ENCODE data around the gene TALDO1.
"Not testable (repeated sequence)": the region's sequence is repeated elsewhere in the genome, so short reads cannot be mapped to it uniquely, and the experiment has no call there.

TALDO1 gene

DNA sequence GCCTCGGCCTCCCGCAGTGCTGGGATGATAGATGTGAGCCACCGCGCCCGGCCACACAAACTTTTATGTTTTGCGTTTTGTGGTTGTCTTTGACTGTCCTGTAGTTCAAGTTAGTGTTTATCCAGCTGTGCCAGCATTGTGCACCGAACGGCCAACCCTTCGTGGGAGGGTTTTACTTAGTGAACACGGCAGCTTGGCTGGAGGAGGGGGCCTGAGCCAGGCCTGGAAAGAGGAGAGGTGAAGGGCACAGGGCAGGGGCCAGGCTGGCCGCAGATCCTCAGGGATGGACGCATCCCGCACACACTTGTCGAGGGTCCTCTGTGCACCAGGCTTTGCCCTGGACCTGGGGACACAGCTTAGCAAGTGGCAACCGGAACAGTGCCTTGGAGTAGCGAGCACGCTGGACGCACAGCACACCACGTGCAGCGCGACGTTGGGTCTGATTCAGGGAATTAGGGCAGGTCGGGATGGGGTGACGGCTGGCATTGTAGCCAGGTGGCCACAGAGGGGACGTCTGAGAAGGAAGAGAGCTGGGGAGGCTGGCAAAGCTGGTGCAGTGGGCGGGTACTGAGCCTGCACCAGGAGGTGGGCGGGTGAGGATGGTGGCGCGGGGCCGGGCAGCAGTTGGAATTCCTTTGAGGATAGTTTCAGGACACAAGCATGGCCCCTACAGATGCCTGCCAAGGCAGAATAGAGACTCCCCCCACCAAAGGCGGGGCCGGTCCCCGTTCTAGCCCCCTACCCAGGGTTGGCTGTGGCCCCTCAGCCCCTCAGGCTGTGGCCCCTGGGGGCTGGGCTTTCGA is 27.8 kb upstream of the TALDO1 start:
- DNase-seq: no peak

DNA sequence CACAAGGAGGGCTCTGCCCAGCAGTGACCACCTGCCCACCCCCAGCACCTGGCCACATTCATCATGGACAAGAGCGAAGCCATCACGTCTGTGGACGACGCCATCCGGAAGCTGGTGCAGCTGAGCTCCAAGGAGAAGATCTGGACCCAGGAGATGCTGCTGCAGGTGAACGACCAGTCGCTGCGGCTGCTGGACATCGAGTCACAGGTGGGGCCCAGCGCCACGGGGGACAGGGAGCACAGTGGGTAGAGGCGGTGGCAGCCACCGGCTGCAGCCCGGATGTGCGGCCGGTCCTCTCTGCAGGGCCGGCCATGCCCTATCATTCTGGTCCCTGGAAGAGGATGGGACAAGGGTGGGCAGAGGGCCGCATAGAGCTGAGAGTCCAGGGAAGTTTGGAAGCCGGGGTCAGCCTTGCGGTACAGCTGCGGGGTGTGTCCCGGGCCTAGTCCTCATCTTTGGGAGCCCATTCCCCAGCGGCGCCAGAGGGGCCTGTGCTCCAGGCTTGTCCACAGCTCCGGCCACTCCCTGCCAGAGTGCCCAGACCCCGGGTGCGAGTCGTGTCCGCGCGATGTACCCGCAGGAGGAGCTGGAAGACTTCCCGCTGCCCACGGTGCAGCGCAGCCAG is 27.1 kb upstream of the TALDO1 start:
- no peak for DNase-seq

DNA sequence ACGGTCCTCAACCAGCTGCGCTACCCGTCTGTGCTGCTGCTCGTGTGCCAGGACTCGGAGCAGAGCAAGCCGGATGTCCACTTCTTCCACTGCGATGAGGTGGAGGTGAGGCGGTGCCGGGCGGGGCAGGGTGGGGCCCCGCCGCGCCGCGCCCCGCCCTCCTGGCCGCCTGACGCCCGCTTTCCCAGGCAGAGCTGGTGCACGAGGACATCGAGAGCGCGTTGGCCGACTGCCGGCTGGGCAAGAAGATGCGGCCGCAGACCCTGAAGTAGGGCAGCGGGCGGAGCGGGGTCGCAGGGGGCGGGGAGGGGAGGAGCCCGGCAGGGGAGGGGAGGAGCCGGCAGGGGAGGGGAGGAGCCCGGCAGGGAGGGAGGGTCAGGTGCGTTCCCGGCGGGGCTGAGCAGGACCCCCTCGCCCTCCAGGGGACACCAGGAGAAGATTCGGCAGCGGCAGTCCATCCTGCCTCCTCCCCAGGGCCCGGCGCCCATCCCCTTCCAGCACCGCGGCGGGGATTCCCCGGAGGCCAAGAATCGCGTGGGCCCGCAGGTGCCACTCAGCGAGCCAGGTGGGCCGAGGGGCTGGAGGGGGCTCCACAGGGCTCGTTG is 26.5 kb upstream of the TALDO1 start:
- no peak for DNase-seq

DNA sequence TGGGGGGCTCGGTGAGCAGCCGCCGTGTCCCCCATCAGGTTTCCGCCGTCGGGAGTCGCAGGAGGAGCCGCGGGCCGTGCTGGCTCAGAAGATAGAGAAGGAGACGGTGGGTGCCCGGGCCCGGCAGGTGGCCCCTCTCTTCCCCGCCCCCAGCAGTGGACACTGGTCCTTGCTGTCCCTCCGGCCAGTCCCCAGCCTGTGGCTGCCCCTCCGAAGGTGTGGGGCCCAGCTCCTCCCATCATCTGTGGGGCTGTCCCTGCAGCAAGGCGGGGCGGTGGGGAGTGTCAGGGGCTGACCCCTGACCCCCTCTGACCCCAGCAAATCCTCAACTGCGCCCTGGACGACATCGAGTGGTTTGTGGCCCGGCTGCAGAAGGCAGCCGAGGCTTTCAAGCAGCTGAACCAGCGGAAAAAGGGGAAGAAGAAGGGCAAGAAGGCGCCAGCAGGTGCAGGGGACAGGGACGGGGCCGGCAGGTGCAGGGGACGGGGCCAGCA is 26.0 kb upstream of the TALDO1 start:
- DNase-seq: no peak

DNA sequence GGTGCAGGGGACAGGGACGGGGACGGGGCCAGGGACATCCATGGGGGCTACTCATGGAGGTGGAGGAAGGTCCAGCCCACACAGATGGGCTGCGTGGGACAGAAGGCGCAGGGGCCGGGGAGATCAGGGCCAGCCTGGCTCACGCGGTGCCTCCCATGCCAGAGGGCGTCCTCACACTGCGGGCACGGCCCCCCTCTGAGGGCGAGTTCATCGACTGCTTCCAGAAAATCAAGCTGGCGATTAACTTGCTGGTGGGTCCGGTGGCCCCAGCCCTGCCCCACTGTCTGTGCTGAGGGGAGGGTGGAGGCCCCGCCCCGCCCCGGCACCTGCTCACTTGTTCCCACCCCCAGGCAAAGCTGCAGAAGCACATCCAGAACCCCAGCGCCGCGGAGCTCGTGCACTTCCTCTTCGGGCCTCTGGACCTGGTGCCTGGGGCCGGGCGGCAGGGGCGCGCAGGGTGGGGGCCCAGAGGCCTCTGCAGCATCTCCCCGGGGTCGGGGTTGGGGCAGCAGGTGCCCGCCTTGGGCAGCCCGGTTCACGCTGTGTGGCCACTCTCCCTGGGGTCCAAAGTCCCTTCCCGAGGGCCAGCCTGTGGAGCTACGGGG is 25.4 kb upstream of the TALDO1 start:
- DNase-seq: no peak

GRCh38 chr11:722346-722811 is 24.9 kb upstream of the TALDO1 start:
- DNase-seq: no peak

DNA sequence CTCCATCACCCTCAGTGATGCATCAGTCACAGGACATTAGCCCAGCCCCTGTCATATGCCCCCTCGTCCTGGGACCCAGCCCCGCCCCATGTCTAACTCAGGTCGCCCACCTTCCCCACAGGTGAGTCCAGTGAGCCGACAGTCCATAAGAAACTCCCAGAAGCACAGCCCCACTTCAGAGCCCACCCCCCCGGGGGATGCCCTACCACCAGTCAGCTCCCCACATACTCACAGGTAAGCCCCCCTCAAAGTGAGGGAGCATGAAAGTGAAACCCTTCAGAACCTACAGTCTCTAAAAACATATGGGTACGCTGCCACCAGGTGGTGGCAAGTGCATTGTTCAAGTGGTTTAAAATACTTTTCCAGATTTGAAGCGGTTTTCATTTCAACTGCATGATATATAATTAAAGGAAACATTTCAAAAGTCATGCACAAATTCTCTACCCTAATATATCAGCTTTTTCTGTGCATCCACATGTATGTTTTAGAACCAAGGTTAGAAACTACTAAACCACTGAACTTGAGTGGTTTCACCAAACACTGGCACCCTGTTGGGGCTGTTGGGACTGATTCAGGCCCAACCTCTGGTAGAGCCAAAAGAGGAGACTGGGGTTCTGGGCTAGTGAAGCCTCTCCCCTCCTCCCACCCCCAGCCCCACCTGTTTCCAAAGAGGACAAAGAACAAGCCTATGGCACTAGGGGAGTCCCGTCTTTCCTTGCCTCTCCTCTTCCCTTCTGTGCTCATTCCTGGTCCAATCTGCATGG is 24.0 kb upstream of the TALDO1 start:
- peak; percentile 39 for DNase-seq

DNA sequence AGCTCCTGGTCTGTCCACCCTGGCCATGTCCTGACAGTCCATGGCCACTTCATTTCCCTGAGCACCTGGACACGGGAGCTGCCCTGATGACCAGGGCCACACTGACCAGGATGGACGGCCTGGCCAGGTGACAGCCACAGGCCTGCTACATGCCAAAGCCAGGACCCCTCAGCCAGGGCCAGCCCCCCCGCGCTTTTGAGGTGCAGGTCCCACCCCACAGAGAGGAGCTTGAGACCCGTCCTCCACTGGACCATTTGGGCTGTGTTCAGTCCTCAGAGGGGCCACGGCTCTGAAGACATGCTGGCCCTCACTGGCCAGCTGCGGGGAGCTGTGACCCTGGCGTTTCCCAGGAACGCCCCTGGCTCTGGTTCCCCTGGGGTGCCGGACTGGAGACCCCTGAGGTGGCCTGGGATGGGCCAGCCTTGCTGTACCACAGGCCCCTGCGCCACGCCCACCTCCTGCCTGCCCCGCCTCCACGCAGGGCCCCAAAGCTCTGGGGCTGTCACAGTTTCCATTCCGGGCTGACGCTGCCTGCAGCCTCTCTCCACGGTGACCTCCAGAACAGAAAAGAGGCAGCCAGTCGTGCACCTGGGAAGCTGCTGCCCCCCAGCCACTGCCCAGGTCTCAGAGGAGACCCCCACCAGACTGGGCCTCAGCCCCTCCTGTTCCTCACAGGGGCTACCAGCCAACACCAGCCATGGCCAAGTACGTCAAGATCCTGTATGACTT is 23.1 kb upstream of the TALDO1 start:
- DNase-seq: no peak

GRCh38 chr11:724778-725386 is 22.4 kb upstream of the TALDO1 start:
- DNase-seq: no peak

- no peak for DNase-seq
Observed at GRCh38 chr11:725624-726202, 21.6 kb upstream of the TALDO1 start.

DNA sequence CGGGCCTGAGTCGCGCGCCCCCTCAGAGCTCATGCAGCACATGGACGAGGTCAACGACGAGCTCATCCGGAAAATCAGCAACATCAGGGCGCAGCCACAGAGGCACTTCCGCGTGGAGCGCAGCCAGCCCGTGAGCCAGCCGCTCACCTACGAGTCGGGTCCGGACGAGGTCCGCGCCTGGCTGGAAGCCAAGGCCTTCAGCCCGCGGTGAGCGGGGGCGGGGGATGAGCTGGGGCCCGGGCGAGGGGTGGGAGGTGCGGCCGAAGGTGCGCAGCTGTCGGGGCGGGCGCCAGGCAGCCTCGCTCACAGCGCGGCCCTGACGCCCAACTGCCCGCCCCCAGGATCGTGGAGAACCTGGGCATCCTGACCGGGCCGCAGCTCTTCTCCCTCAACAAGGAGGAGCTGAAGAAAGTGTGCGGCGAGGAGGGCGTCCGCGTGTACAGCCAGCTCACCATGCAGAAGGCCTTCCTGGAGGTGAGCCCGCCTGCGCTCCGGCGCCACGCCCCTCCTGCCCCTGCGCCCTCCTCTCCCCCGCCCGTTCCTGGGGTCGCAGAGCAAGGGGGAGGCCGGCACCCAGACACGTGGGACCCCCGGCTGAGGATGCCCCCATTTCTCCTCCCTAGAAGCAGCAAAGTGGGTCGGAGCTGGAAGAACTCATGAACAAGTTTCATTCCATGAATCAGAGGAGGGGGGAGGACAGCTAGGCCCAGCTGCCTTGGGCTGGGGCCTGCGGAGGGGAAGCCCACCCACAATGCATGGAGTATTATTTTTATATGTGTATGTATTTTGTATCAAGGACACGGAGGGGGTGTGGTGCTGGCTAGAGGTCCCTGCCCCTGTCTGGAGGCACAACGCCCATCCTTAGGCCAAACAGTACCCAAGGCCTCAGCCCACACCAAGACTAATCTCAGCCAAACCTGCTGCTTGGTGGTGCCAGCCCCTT is 20.7 kb upstream of the TALDO1 start:
- DNase-seq: peak; percentile 46

DNA sequence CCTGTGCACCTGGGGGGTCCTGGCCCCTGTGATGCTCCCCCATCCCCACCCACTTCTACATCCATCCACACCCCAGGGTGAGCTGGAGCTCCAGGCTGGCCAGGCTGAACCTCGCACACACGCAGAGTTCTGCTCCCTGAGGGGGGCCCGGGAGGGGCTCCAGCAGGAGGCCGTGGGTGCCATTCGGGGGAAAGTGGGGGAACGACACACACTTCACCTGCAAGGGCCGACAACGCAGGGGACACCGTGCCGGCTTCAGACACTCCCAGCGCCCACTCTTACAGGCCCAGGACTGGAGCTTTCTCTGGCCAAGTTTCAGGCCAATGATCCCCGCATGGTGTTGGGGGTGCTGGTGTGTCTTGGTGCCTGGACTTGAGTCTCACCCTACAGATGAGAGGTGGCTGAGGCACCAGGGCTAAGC is 20.0 kb upstream of the TALDO1 start:
- no peak for DNase-seq

DNA sequence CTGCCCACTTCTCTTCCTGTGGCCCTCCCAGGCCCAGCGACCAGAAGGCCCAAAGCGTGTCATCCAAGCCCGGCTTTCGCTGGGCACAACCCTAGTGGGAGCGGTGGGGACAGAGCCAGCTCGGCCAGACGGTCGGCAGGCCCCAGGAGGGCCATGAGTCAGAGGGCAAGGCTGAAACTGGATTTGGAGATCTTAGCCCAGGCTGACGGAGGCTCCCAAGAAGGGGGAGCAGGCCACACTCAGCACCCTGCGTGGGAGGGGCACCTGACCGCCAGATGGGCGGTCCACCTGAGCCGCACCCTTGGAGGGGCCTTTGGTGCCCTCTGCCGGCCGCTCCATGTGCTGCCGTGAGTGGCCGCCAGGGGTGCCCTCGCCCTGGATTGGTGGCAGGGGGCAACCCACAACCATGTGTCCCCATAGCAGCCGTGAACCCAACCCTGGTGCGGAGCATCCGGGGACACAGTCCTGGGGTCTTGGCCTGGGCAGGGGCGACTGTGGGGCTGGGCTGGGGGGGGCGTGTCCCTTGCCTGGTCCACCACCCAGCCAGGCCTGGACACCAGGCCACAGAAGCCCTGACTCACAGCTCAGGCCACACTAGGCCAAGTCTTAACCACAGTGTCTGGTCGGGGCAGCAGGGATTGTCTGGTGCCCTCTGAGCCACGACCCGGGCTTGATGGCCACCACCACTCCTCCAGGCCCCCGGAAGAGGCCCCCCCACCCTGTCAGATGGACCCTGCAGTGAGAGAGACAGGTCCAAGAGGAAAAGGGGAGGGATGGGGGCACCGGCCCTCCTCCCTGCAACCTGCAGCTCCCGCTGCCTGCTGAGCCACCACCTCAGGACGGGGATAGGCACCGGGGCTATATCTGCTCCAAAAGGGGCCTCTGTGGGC is 19.2 kb upstream of the TALDO1 start:
- no peak for DNase-seq

DNA sequence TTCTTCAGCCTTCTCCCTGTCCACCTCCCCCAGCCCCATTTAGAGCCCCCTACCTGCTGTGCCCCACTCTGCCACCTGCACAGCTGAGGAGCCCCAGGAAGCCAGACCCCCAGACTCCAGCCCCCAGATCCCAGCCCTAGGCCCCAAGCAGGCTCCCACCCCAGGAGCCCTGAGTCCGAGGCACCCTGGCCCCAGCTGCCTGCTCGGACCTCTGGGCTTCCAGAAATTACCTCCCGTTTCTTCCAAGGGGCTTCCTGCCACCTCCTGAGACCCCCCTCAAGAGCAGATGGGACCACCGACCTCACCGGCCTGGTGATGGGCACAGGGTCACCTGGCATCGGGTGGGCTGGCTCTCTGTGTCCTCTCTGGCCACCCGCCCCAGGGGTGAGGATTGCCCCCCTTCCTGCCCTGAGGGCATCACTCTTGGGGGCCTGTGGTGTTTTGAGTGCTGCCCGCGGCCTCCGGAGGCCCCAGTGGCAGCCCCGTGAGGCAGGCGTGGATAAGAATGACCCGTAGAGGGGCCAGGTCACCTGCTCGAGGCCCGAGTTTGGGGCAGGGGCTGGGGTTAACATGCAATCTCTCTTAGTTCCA is 18.3 kb upstream of the TALDO1 start:
- no peak for DNase-seq

GRCh38 chr11:729492-730074 is 17.7 kb upstream of the TALDO1 start:
- DNase-seq: no peak

GRCh38 chr11:733072-733471 is 14.2 kb upstream of the TALDO1 start:
- no peak for DNase-seq

GRCh38 chr11:734541-734940 is 12.7 kb upstream of the TALDO1 start:
- not testable (repeated sequence) for DNase-seq

GRCh38 chr11:737366-737765 is 9.9 kb upstream of the TALDO1 start:
- DNase-seq: no peak

Measured in NCI-H2029 treated with DMSO at 0.1 percent for 48 hours (cell line).